ENCODE measurements around the gene ODAD4.

Gene ODAD4

GRCh38 chr17:41970901-41971331, 40.5 kb downstream of the ODAD4 start:
- no peak for DNase-seq (ENCODE audit: low read depth)

GRCh38 chr17:41971721-41972523, 41.5 kb downstream of the ODAD4 start:
- DNase-seq (ENCODE audit: low read depth), result no peak

GRCh38 chr17:41972571-41973407, 42.4 kb downstream of the ODAD4 start:
- DNase-seq (ENCODE audit: low read depth), result no peak

GRCh38 chr17:41973408-41973811, 43.0 kb downstream of the ODAD4 start:
- no peak for DNase-seq (ENCODE audit: low read depth)

- no peak for DNase-seq (ENCODE audit: low read depth)
These were observed 43.6 kb downstream of the ODAD4 start for GRCh38 chr17:41974031-41974430.

GRCh38 chr17:41974658-41975057, 44.2 kb downstream of the ODAD4 start:
- DNase-seq (ENCODE audit: low read depth), result no peak

GRCh38 chr17:41975099-41976083, 45.0 kb downstream of the ODAD4 start:
- DNase-seq (ENCODE audit: low read depth), result no peak

- DNase-seq (ENCODE audit: low read depth), result no peak
These were observed 45.8 kb downstream of the ODAD4 start for GRCh38 chr17:41976142-41976768.

GRCh38 chr17:41977991-41978390, 47.6 kb downstream of the ODAD4 start:
- no peak for DNase-seq (ENCODE audit: low read depth)

- no peak for DNase-seq (ENCODE audit: low read depth)
These were observed 51.8 kb downstream of the ODAD4 start for GRCh38 chr17:41982026-41982760.

GRCh38 chr17:41984454-41984853, 54.0 kb downstream of the ODAD4 start:
- no peak for DNase-seq (ENCODE audit: low read depth)

- DNase-seq (ENCODE audit: low read depth), result no peak
These were observed 55.5 kb downstream of the ODAD4 start for GRCh38 chr17:41985919-41986318.

GRCh38 chr17:41986634-41987033, 56.2 kb downstream of the ODAD4 start:
- DNase-seq (ENCODE audit: low read depth), result no peak

- DNase-seq (ENCODE audit: low read depth), result no peak
These were observed 57.2 kb downstream of the ODAD4 start for GRCh38 chr17:41987642-41988041.

- no peak for DNase-seq (ENCODE audit: low read depth)
These were observed 58.0 kb downstream of the ODAD4 start for GRCh38 chr17:41988418-41988817.

GRCh38 chr17:41989702-41990419, 59.4 kb downstream of the ODAD4 start:
- DNase-seq (ENCODE audit: low read depth), result no peak

- DNase-seq (ENCODE audit: low read depth), result no peak
These were observed 62.2 kb downstream of the ODAD4 start for GRCh38 chr17:41992576-41992975.

- DNase-seq (ENCODE audit: low read depth), result no peak
These were observed 66.4 kb downstream of the ODAD4 start for GRCh38 chr17:41996855-41997164.

- DNase-seq (ENCODE audit: low read depth), result no peak
These were observed 68.1 kb downstream of the ODAD4 start for GRCh38 chr17:41998497-41998896.

- no peak for DNase-seq (ENCODE audit: low read depth)
These were observed 70.2 kb downstream of the ODAD4 start for GRCh38 chr17:42000413-42001133.

All from HS-5 (cell line).